OCI-LY3 (cell line): ENCODE measurements around the gene ZNF324B.

Experiments used
- H2AFZ ChIP-seq: fragments of 200-600, 300-600 bp; shearing (Covaris generic); 2 replicates; pipeline ENCODE4 v1.6.0; 2014; ENCODE audit warnings: antibody characterized with exemption, low read depth, low read length
- H3K27ac ChIP-seq: fragments of 200-600, 300-600 bp; sonication (generic); 2 replicates; pipeline ENCODE4 v1.5.1; 2014; ENCODE audit warnings: mild to moderate bottlenecking, low read length, moderate library complexity, mixed read lengths
- H3K27me3 ChIP-seq: fragments of 200-600, 300-600 bp; sonication (generic); 2 replicates; pipeline ENCODE4 v1.6.1; 2014; ENCODE audit warnings: low read depth, low read length, mixed read lengths
- H3K36me3 ChIP-seq: fragments of 200-600, 300-600 bp; sonication (generic); replicated peaks from 2 replicates; pipeline ENCODE3; 2014; ENCODE audit warnings: low read depth, low read length, mixed read lengths
- H3K4me1 ChIP-seq: fragments of 300-600, 200-600 bp; sonication (generic); 2 replicates; pipeline ENCODE4 v1.6.1; 2014; ENCODE audit warnings: low read length, mixed read lengths
- H3K4me2 ChIP-seq: fragments of 200-600, 300-600 bp; sonication (generic); 2 replicates; pipeline ENCODE4 v1.6.1; 2014; ENCODE audit warnings: low read length, mixed read lengths
- H3K4me3 ChIP-seq: fragments of 300-600, 200-600 bp; sonication (generic); 2 replicates; pipeline ENCODE4 v1.5.1; 2014; ENCODE audit warnings: antibody characterized with exemption, mild to moderate bottlenecking, low read length, moderate library complexity
- H3K79me2 ChIP-seq: fragments of 300-600, 200-600 bp; shearing (Covaris generic); 2 replicates; pipeline ENCODE4 v1.6.1; 2014; ENCODE audit warnings: mild to moderate bottlenecking, low read length, mixed read lengths
- H3K9ac ChIP-seq: fragments of 300-600, 200-600 bp; shearing (Covaris generic); 2 replicates; pipeline ENCODE4 v1.6.0; 2014; ENCODE audit warnings: mild to moderate bottlenecking, low read length, moderate library complexity
- H3K9me3 ChIP-seq: fragments of 200-600, 300-600 bp; shearing (Covaris generic); 2 replicates; pipeline ENCODE4 v1.6.1; 2014; ENCODE audit warnings: low read length, mixed read lengths; ENCODE audit not compliant: insufficient read depth
- H4K20me1 ChIP-seq: fragments of 200-600, 300-600 bp; sonication (generic); 2 replicates; pipeline ENCODE4 v1.6.1; 2016; ENCODE audit warnings: low read length, mixed read lengths; ENCODE audit not compliant: insufficient read depth
- CTCF ChIP-seq: fragments of 200-600, 300-600 bp; sonication (generic); IDR thresholded peaks from 2 replicates; pipeline ENCODE4 v1.5.1; 2014; ENCODE audit warnings: antibody characterized with exemption, low read length, low read depth
- EZH2phosphoT487 ChIP-seq: fragments of 200-600 bp; shearing (Covaris generic); IDR thresholded peaks from 2 replicates; pipeline ENCODE4 v1.6.1; 2018; ENCODE audit warnings: antibody characterized with exemption, mixed run types, low read depth

ZNF324B gene

GRCh38 chr19:58417071-58417470 lies 34.4 kb upstream of the ZNF324B start:
- H3K27me3 ChIP-seq = no peaks in the 10 kb centered on the region
- no peaks in the 10 kb centered on the region for H4K20me1 ChIP-seq
- TF ChIP-seq EZH2phosphoT487 (no peak), CTCF (no peak)
- H3K4me2 ChIP-seq = no peak overlapping the region
- H2AFZ ChIP-seq = no peak overlapping the region
- H3K4me3 ChIP-seq = no peak overlapping the region
- no peak overlapping the region for H3K27ac ChIP-seq
- H3K4me1 ChIP-seq = no peaks in the 10 kb centered on the region
- H3K79me2 ChIP-seq = 0 out of 2 replicates have a peak, but pooled peaks cover 4% of the 10 kb centered on the region
- peaks cover 44% of the 10 kb centered on the region for H3K36me3 ChIP-seq
- no peak overlapping the region for H3K9ac ChIP-seq
- no peaks in the 10 kb centered on the region for H3K9me3 ChIP-seq

- TF ChIP-seq EZH2phosphoT487 = no peak
- Histone ChIP-seq H3K4me3 (no peak overlapping the region), H3K4me1 (no peaks in the 10 kb centered on the region), H3K27me3 (no peaks in the 10 kb centered on the region), H3K9ac (no peak overlapping the region), H3K79me2 (no peaks in the 10 kb centered on the region), H3K36me3 (peaks cover 11% of the 10 kb centered on the region), H4K20me1 (no peaks in the 10 kb centered on the region), H3K4me2 (no peak overlapping the region), H3K9me3 (no peaks in the 10 kb centered on the region), H3K27ac (no peak overlapping the region), H2AFZ (no peak overlapping the region)
Measured at GRCh38 chr19:58428617-58429016, 22.8 kb upstream of the ZNF324B start.

- H3K4me2 ChIP-seq = no peak overlapping the region
- no peak overlapping the region for H3K9ac ChIP-seq
- no peaks in the 10 kb centered on the region for H4K20me1 ChIP-seq
- H2AFZ ChIP-seq = no peak overlapping the region
- TF ChIP-seq CTCF (no peak), EZH2phosphoT487 (no peak)
- no peaks in the 10 kb centered on the region for H3K4me1 ChIP-seq
- H3K9me3 ChIP-seq = no peaks in the 10 kb centered on the region
- H3K27ac ChIP-seq = no peak overlapping the region
- H3K36me3 ChIP-seq = peaks cover 20% of the 10 kb centered on the region
- no peaks in the 10 kb centered on the region for H3K79me2 ChIP-seq
- H3K4me3 ChIP-seq = no peak overlapping the region
- no peaks in the 10 kb centered on the region for H3K27me3 ChIP-seq
Measured at GRCh38 chr19:58429745-58430144, 21.7 kb upstream of the ZNF324B start.

- Histone ChIP-seq H4K20me1 (no peaks in the 10 kb centered on the region), H3K4me1 (no peaks in the 10 kb centered on the region; the same call in 1 of the 2 replicates), H3K9me3 (no peaks in the 10 kb centered on the region), H3K4me3 (no peak overlapping the region), H3K79me2 (no peaks in the 10 kb centered on the region), H3K36me3 (peaks cover 21% of the 10 kb centered on the region), H3K27me3 (no peaks in the 10 kb centered on the region), H3K4me2 (no peak overlapping the region), H3K9ac (no peak overlapping the region), H3K27ac (no peak overlapping the region), H2AFZ (no peak overlapping the region)
- TF ChIP-seq CTCF (no peak), EZH2phosphoT487 (no peak)
Measured at GRCh38 chr19:58434217-58434616, 17.2 kb upstream of the ZNF324B start.
